Measurements from ENCODE around the gene RSBN1.
"Not testable (repeated sequence)": the region's sequence is repeated elsewhere in the genome, so short reads cannot be mapped to it uniquely, and the experiment has no call there.

Gene RSBN1

DNA sequence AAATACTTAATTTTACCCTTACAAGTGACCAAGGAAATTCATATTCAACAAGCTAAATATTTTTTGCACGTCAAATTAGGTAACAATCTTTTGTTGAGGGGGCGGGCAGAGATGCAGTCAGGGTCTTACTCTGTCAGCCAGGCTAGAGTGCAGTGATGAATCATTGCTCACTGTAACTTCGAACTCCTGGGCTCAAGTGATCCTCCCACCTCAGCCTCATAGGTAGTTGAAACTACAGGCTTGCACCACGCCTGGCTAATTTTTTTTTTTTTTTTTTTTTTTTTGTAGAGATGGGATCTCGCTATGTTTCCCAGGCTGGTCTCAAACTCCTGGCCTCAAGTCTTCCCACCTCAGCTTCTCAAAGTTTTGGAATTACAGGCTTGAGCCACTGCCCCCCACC lies 79.5 kb downstream of the RSBN1 start:
- no peak for DNase-seq

GRCh38 chr1:113721010-113721409 lies 91.3 kb downstream of the RSBN1 start:
- no peak for DNase-seq

- not testable (repeated sequence) for DNase-seq
Measured at GRCh38 chr1:113718621-113719020, 93.7 kb downstream of the RSBN1 start.

DNA sequence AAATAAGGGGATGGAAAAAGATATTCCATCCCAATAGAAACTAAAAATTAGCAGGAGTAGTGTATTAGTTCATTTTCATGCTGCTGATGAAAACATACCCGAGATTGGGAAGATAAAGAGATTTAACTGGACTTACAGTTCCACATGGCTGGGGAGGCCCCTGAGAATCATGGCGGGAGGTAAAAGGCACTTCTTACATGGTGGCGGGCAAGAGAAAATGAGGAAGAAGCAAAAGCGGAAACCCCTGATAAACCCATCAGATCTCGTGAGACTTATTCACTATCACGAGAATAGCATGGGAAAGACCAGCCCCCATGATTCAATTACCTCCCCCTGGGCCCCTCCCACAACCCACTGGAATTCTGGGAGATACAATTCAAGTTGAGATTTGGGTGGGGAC lies 94.8 kb downstream of the RSBN1 start:
- DNase-seq: not testable (repeated sequence)

DNA sequence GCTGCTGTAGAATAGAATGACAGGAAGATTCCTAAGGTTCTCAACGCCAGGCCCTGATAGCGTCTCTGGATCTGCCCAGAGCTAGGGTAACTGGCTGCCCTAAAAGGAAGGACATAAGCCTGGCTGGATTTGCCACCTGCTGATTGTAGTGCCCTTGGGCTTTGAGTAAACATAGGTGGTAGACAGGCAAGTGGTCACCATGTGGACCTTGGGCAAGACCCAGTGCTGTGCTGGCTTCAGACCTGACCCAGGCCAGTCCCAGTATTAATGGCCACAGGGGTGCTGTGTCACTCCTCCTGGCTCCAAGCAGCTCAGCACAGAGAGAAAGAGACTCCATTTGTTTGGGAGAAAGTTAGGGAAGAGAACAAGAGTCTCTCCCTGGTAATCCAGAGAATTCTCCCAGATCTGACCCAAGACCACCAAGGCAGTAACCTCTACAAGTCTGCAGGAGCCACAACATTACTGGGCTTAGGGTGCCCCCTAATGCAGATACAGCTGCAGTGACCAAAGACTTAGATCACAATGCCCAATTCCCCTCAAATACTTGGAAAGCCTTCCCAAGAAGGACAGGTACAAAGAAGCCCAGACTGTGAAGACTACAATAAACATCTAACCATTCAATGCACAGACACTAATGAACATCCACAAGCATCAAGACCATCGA lies 97.5 kb downstream of the RSBN1 start:
- DNase-seq: no peak

All from left hindlimb (tissue), 1 donor.